ENCODE measurements around the gene CTNND2.

DNA sequence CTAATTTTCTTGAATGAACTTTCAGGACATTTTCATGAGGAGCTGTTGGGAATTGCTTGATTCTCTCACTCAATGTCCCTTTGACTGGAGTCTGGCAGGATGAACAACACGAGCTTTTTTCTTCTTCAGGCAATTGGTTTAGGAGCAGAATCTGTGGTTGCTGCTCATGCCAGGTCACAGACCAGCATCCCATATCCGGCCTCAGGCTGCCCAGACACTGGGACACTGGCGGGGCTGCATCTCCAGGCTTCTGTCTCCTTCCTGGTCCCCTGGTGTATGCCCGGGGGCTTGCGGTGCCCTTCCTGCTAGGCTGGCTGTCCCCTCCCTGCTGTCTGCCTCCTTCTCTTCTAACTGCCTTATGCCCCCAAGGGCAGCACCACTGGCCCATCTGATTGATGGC, 831.7 kb downstream of the CTNND2 start:
- TF ChIP-seq, protein P1, sequence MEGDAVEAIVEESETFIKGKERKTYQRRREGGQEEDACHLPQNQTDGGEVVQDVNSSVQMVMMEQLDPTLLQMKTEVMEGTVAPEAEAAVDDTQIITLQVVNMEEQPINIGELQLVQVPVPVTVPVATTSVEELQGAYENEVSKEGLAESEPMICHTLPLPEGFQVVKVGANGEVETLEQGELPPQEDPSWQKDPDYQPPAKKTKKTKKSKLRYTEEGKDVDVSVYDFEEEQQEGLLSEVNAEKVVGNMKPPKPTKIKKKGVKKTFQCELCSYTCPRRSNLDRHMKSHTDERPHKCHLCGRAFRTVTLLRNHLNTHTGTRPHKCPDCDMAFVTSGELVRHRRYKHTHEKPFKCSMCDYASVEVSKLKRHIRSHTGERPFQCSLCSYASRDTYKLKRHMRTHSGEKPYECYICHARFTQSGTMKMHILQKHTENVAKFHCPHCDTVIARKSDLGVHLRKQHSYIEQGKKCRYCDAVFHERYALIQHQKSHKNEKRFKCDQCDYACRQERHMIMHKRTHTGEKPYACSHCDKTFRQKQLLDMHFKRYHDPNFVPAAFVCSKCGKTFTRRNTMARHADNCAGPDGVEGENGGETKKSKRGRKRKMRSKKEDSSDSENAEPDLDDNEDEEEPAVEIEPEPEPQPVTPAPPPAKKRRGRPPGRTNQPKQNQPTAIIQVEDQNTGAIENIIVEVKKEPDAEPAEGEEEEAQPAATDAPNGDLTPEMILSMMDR (IDR thresholded peaks at IDR 0.05) = no peak
- no peak for TF ChIP-seq EZH2phosphoT487 (IDR thresholded peaks at IDR 0.05)
